HL-60/S4 treated with phorbol 12-myristate 13-acetate at 8.2 ng/mL for 4 days and 3 days (cell line): ENCODE data around the gene DRD4.

Experiments
- in situ Hi-C: fragments of 300-500 bp; cut with MboI; formaldehyde crosslinking; loops from 2 replicates; pipeline ENCODE4 v1.15.0; 2022; ENCODE audit warnings: low sequenced_read_pairs

The DRD4 gene

DNA sequence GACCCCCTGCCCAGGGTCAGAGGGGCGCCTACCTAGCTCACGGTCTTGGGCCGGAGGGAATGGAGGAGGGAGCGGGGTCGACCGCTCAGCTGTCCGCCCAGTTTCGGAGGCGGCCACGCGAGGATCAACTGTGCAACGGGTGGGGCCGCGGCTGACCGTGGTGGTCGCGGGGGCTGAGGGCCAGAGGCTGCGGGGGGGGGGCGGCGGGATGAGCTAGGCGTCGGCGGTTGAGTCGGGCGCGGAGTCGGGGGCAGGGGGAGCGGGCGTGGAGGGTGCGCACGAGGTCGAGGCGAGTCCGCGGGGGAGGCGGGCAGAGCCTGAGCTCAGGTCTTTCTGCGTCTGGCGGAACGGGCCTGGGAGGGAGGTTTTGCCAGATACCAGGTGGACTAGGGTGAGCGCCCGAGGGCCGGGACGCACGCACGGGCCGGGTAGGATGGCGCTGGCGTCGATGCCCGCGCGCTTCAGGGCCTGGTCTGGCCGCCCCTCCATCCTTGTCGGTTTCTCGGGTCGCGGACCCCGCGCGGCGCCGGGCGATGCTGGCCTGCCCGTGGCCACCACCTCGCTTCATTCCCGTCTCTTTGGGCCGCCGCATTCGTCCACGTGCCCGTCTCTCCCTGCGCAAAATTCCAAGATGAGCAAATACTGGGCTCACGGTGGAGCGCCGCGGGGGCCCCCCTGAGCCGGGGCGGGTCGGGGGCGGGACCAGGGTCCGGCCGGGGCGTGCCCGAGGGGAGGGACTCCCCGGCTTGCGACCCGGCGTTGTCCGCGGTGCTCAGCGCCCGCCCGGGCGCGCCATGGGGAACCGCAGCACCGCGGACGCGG, at the start of gene DRD4:
Gene DRD4 (plus strand): TSS at position 759 of the 822 bp plus-strand sequence. CDS start 36 bp downstream, at position 795.
- in situ Hi-C loops = no loop called here

DNA sequence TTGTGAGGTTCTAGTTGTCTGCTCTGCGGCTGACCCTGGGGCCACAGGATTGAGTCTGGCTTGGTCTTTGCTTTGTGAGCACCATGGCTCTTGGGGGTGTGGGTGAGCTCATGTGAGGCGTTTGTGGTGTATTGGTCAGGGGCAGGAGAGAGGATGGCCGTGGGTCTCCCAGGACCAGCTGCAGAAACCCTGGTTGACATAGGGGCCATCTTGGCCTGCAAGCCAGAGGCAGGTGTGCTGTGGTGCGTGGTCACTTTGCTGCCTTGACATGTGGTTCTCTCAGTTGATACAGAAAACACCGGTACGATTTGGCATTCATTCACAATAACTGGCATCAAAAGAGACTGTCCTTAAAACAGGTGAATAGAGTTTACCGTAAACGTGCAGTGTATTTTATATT, 49.5 kb upstream of the DRD4 start:
- in situ Hi-C loops = no loop called here

DNA sequence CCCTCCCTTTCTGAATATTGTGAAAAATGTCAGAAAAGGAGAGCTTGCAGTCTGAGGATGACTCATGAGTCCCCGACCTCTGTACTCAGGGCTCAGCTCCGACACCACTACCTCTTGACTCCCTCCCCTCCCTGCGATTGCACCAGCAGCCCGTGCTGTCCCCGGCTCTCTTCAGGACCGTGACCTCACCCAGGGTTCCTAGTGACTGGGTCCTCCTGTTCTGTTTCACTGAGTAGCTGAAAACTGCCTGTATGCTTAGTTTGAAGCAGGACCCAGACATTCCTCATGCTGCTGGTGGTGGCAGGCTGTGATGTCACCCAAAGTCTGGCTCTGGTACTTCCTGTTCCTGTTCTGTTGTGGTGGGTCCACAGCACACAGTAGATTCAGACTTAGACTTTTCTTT, 49.1 kb upstream of the DRD4 start:
- in situ Hi-C loops = no loop called here

DNA sequence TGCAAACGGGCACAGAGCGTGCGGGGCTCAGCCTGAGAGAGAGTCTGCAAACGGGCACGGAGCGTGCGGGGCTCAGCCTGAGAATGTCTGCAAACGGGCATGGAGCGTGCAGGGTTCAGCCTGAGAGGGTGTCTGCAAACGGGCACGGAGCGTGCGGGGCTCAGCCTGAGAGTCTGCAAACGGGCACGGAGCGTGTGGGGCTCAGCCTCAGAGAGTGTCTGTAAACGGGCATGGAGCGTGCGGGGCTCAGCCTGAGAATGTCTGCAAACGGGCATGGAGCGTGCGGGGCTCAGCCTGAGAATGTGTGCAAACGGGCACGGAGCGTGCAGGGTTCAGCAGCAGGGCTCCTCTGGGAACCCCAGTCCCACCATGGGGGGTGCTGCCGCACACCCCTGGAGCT, 47.3 kb upstream of the DRD4 start:
- in situ Hi-C loops = no loop called here

DNA sequence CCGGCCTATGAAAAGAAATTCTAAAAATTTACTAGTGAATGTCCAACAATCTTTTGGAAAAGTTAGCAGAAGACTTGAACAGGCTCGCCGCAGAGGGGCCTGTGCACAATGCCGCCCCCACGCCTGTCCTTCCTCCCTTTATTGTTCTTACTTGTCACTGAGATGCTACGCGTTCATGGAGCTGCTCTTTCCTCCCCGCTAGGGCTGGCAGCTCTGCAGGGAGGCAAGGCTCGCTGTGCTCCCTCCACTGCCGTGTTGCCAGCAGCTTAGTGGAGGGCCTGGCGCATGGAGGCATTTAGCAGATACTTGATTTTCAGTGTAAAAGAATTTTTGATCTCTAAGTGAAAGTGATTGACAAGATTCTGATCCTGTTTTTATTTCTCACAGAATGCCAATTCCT, 46.1 kb upstream of the DRD4 start:
- in situ Hi-C loops = no loop called here

DNA sequence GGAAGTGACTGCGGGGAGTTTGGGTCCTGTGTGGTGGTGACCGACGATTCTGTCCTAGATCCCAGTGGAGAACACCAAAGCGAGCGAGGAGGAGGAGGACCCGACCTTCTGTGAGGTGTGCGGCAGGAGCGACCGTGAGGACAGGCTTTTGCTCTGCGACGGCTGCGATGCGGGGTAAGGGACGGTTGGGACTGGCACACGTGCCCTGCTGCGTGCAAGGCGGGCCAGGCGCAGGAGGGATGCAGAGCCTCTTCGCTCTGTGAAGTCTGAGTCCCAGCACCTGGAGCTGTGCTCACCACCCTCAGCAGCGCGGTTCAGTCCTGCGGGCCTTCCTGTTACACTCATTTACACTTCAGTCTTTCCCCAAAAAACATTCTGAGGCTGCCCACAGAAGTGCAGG, 44.6 kb upstream of the DRD4 start:
- in situ Hi-C loops = no loop called here

DNA sequence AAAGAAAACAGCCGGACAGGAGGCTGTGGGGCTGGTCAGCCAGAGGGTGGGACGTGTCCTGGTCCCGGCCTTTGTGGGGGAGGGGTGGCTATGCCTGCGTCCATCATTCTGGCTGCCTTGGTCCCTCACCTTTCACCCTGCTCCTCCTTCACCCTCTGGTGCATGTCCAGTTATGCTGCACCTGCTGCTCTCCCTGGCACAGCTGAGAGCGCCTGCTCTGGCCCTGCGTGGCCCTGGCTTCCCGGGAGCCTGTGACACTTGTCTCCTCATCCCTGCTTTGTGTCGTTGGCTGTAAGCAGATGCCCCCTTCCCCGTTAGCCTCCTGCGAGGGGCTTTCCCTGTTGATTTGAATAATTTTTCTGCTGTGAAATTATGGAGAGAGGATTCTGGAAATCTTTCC, 44.2 kb upstream of the DRD4 start:
- in situ Hi-C loops = no loop called here

- in situ Hi-C loops = no loop called here
These were observed 43.7 kb upstream of the DRD4 start for GRCh38 chr11:593347-593746.

DNA sequence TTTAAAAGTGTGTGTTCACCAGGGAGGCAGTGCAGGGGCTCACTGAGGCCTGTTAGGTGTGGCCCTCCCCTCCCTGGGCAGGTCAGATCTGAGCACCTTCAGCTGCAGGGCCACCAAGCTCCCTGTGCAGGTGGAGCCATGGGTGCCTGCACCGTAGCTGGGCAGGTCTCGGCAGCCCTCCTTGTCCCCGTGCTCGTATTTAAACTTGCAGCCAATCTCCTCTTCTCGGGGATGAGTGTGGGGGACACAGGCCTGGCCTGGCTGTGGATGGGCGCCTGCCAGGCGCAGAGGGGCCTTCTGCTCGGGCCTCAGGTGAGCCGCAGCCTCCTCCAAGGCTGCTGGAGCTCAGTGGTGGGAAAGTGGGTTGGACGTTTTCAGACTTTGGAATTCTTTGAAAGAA, 41.7 kb upstream of the DRD4 start:
- in situ Hi-C loops = no loop called here

- in situ Hi-C loops = no loop called here
These were observed 40.7 kb upstream of the DRD4 start for GRCh38 chr11:596374-596773.

GRCh38 chr11:597166-597725, 39.8 kb upstream of the DRD4 start:
- in situ Hi-C loops = no loop called here

DNA sequence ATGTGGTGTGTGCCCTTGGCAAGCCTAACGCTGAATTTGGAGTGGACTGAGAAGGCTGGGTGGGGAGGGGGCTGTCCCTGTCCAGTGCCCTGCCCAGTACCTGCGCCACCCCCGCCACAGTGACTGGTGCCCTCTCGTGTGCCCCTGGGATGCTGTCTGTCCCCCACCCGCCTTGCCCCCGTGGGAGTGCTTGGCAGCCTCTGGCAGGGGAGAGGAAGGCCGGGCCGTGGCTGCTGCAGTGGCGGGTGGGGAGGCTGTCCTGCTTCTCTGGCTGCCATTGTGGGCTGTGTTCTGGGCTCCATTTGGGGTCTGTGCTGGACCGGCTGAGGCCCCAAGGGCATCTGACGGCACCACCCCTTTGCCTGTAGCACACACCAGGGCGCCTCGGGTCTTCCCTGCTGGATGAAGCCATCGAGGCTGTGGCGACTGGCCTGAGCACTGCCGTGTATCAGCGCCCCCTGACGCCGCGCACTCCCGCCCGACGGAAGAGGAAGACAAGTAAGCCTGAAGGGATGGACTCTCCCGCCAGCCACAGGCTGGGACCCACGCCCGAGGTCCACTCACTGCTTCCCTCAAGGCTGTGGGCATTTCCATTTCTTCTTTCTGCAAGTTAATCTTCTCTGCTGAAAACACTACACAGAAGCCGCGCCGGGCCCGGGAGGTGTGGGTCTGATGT, 38.9 kb upstream of the DRD4 start:
- in situ Hi-C loops = no loop called here

DNA sequence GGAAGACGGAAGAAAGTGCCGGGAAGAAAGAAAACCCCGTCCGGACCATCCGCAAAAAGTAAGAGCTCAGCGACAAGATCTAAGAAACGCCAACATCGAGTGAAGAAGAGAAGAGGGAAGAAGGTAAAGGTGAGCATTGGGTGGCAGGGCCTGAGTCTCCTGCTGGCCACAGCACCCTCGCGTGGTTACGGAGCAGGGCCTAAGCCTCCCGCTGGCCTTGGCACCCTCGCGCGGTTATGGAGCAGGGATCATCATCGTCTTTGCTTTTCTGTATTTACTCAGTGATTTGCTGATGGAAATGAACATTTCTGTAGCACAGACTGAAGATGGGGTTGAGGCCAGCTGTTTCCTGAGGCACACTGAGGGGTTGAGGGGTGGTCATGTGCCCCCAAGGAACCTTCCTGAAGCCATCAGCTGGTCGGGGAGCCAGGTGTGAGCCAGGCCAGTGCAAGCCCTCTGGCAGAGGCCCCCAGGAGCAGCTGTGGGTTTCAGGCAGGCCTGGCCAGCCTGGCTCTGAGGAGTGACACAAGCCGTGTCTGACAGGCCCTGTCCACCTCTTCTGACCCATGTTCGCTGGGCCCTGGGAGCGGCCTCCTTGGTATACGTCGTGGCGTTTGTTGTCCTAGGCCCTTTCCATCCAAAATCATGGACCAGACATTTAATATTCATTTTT, 35.4 kb upstream of the DRD4 start:
- in situ Hi-C loops = no loop called here

- in situ Hi-C loops = no loop called here
These were observed 33.9 kb upstream of the DRD4 start for GRCh38 chr11:603154-603553.

- in situ Hi-C loops = no loop called here
These were observed 31.6 kb upstream of the DRD4 start for GRCh38 chr11:605286-606129.

DNA sequence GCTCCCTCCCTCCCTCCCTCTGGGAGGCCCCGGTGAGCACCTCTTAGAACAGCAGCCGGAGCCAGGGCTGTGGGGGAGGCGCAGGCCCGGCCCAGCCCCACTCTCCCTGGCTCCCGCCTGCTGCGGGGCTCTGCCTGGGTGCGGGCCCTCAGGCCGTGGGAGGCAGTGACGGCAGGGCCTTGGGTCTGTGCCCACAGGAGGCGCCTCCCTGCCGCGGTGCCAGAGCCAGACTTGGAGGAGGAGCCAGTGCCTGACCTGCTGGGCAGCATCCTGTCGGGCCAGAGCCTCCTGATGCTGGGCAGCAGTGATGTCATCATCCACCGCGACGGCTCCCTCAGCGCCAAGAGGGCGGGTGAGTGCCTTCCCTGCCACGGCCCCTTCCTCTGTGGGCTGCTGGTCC, 30.8 kb upstream of the DRD4 start:
- in situ Hi-C loops = no loop called here

- in situ Hi-C loops = no loop called here
These were observed 29.9 kb upstream of the DRD4 start for GRCh38 chr11:607020-607780.

DNA sequence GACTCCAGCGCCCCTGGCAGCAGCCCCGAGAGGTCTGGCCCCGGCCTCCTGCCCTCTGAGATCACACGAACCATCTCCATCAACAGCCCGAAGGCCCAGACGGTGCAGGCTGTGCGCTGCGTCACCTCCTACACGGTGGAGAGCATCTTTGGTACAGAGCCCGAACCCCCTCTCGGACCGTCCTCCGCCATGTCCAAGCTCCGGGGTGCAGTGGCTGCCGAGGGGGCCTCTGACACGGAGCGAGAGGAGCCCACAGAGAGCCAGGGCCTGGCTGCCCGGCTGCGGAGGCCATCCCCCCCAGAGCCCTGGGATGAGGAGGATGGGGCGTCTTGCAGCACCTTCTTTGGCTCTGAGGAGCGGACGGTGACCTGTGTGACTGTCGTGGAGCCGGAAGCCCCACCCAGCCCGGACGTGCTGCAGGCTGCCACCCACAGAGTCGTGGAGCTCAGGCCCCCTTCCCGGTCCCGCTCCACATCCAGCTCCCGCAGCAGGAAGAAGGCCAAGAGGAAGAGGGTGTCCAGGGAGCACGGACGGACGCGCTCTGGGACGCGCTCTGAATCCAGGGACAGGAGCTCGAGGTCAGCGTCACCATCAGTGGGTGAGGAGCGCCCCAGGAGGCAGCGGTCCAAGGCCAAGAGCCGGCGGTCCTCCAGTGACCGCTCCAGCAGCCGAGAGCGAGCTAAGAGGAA, 29.0 kb upstream of the DRD4 start:
- in situ Hi-C loops = no loop called here

- in situ Hi-C loops = no loop called here
These were observed 28.2 kb upstream of the DRD4 start for GRCh38 chr11:608791-609251.
